ENCODE measurements around the gene RGS7BP.

The RGS7BP gene

GRCh38 chr5:64615895-64616294 is 110.1 kb downstream of the RGS7BP start:
- Histone ChIP-seq H3K27ac (replicated peaks) (no peak overlapping the region), H3K4me3 (replicated peaks; ENCODE audit: insufficient read depth, low read length) (no peak overlapping the region), H3K27me3 (ENCODE audit: insufficient read depth, poor library complexity, severe bottlenecking) (no peaks in the 10 kb centered on the region)
- TF ChIP-seq, protein P1, sequence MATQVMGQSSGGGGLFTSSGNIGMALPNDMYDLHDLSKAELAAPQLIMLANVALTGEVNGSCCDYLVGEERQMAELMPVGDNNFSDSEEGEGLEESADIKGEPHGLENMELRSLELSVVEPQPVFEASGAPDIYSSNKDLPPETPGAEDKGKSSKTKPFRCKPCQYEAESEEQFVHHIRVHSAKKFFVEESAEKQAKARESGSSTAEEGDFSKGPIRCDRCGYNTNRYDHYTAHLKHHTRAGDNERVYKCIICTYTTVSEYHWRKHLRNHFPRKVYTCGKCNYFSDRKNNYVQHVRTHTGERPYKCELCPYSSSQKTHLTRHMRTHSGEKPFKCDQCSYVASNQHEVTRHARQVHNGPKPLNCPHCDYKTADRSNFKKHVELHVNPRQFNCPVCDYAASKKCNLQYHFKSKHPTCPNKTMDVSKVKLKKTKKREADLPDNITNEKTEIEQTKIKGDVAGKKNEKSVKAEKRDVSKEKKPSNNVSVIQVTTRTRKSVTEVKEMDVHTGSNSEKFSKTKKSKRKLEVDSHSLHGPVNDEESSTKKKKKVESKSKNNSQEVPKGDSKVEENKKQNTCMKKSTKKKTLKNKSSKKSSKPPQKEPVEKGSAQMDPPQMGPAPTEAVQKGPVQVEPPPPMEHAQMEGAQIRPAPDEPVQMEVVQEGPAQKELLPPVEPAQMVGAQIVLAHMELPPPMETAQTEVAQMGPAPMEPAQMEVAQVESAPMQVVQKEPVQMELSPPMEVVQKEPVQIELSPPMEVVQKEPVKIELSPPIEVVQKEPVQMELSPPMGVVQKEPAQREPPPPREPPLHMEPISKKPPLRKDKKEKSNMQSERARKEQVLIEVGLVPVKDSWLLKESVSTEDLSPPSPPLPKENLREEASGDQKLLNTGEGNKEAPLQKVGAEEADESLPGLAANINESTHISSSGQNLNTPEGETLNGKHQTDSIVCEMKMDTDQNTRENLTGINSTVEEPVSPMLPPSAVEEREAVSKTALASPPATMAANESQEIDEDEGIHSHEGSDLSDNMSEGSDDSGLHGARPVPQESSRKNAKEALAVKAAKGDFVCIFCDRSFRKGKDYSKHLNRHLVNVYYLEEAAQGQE (IDR thresholded peaks at IDR 0.05; ENCODE audit: insufficient replicate concordance, low read depth): no peak
- TF ChIP-seq GABPA (IDR thresholded peaks at IDR 0.05; ENCODE audit: low read depth) (no peak), SPI1 (IDR thresholded peaks at IDR 0.05; ENCODE audit: borderline replicate concordance, low read depth) (no peak), POLR2AphosphoS5 (IDR thresholded peaks at IDR 0.05; ENCODE audit: low read depth) (no peak)
- TF ChIP-seq, protein P2, sequence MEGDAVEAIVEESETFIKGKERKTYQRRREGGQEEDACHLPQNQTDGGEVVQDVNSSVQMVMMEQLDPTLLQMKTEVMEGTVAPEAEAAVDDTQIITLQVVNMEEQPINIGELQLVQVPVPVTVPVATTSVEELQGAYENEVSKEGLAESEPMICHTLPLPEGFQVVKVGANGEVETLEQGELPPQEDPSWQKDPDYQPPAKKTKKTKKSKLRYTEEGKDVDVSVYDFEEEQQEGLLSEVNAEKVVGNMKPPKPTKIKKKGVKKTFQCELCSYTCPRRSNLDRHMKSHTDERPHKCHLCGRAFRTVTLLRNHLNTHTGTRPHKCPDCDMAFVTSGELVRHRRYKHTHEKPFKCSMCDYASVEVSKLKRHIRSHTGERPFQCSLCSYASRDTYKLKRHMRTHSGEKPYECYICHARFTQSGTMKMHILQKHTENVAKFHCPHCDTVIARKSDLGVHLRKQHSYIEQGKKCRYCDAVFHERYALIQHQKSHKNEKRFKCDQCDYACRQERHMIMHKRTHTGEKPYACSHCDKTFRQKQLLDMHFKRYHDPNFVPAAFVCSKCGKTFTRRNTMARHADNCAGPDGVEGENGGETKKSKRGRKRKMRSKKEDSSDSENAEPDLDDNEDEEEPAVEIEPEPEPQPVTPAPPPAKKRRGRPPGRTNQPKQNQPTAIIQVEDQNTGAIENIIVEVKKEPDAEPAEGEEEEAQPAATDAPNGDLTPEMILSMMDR (IDR thresholded peaks at IDR 0.05; ENCODE audit: insufficient read depth, low read length): no peak
- no peak for DNase-seq (ENCODE audit: low read depth in 1 of 2, low spot score in 1 of 2)

- DNase-seq (ENCODE audit: low read depth in 1 of 2, low spot score in 1 of 2): no peak
- TF ChIP-seq SPI1 (IDR thresholded peaks at IDR 0.05; ENCODE audit: borderline replicate concordance, low read depth): no peak
- Histone ChIP-seq H3K4me3 (replicated peaks; ENCODE audit: insufficient read depth, low read length) (no peak overlapping the region), H3K27ac (replicated peaks) (no peak overlapping the region), H3K27me3 (ENCODE audit: insufficient read depth, poor library complexity, severe bottlenecking) (no peaks in the 10 kb centered on the region)
Observed at GRCh38 chr5:64619609-64620008, 113.8 kb downstream of the RGS7BP start.

DNA sequence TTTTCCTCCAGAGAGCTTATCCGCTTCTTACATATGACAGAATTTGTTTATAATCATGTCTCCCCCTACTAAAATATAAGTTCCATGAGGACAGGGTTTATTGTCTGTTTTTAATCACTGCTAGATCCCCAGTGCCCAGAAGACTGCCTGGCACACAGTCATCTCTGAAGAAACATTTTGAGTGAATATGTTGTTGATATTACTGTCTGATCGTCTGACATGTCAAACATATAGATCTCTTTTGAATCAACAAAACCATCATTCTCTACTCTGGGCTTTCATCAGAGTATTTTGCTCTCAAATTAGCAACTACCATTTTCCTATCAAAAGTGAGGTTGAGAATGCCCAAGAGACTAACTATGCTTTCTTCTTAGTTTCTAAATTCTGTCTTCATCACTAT is 117.2 kb downstream of the RGS7BP start:
- DNase-seq (ENCODE audit: low read depth in 1 of 2, low spot score in 1 of 2): no peak
- TF ChIP-seq, protein P1 (IDR thresholded peaks at IDR 0.05; ENCODE audit: insufficient replicate concordance, low read depth): no peak
- TF ChIP-seq POLR2AphosphoS5 (IDR thresholded peaks at IDR 0.05; ENCODE audit: low read depth) (no peak), GABPA (IDR thresholded peaks at IDR 0.05; ENCODE audit: low read depth) (no peak), SPI1 (IDR thresholded peaks at IDR 0.05; ENCODE audit: borderline replicate concordance, low read depth) (no peak)
- TF ChIP-seq, protein P2 (IDR thresholded peaks at IDR 0.05; ENCODE audit: insufficient read depth, low read length): no peak
- Histone ChIP-seq H3K27me3 (ENCODE audit: insufficient read depth, poor library complexity, severe bottlenecking) (no peaks in the 10 kb centered on the region), H3K4me3 (replicated peaks; ENCODE audit: insufficient read depth, low read length) (no peak overlapping the region), H3K27ac (replicated peaks) (no peak overlapping the region)

GRCh38 chr5:64625678-64626077 is 119.9 kb downstream of the RGS7BP start:
- Histone ChIP-seq H3K27me3 (ENCODE audit: insufficient read depth, poor library complexity, severe bottlenecking) (no peaks in the 10 kb centered on the region), H3K4me3 (replicated peaks; ENCODE audit: insufficient read depth, low read length) (no peak overlapping the region), H3K27ac (replicated peaks) (no peak overlapping the region)
- TF ChIP-seq, protein P2 (IDR thresholded peaks at IDR 0.05; ENCODE audit: insufficient read depth, low read length): no peak
- TF ChIP-seq GABPA (IDR thresholded peaks at IDR 0.05; ENCODE audit: low read depth): no peak
- no peak for DNase-seq (ENCODE audit: low read depth in 1 of 2, low spot score in 1 of 2)
